HG03196 (cell line): ENCODE data around the gene PCDHGB6.
"Not testable (repeated sequence)": the region's sequence is repeated elsewhere in the genome, so short reads cannot be mapped to it uniquely, and the experiment has no call there.

ENCODE experiments used
- ATAC-seq: cut with Tn5 transposase; IDR thresholded peaks from one replicate; pipeline ENCODE4 v1.9.1; 2021; ENCODE audit not compliant: unreplicated experiment

PCDHGB6 gene

DNA sequence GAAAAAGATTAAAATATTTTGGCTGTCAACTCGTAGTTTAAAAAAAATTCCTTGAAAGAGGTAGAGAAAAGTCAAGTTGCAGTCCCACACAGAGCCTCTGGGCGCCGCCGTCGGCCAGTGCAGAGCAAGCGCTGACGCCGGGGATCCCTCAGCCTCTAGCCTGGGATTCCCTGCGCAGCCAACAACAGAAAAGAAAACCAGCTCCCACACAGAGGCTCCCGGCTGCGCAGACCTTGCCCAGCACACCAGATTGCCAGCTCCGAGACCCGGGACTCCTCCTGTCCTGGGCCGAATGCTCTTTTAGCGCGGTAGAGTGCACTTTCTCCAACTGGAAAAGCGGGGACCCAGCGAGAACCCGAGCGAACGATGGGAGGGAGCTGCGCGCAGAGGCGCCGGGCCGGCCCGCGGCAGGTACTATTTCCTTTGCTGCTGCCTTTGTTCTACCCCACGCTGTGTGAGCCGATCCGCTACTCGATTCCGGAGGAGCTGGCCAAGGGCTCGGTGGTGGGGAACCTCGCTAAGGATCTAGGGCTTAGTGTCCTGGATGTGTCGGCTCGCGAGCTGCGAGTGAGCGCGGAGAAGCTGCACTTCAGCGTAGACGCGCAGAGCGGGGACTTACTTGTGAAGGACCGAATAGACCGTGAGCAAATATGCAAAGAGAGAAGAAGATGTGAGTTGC is 9.8 kb downstream of the PCDHGB6 start, which contains the start of gene PCDHGB7:
PCDHGB7 (plus strand) TSS at position 184 of the 679 bp plus-strand sequence; CDS start at position 367, 183 bp downstream.
- peak; percentile 77 for ATAC-seq

- no peak for ATAC-seq
Observed at GRCh38 chr5:141419074-141419880, 11.5 kb downstream of the PCDHGB6 start.

DNA sequence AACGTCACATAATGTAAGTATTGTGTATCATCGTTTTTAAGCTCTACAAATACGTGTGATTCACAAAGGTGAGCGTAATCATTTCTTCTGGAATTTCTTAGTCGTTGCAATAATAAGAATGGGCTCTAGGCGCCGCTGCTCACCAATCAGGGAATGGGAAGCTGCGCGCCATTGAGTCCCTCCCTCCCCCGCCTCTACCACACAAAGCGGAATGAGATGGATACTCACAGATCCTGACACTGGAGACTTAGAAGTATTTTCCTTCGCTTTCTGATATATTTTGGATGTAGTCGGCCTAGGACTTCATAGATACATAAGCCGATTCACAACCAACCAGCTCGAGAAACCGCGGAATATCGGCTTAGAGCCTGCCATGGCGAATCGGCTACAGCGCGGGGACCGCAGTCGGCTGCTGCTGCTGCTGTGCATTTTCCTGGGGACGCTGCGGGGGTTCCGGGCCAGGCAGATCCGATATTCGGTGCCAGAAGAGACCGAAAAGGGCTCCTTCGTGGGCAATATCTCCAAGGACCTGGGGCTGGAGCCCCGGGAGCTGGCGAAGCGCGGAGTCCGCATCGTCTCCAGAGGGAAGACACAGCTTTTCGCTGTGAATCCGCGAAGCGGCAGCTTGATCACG is 13.2 kb downstream of the PCDHGB6 start, which contains the start of gene PCDHGA11:
PCDHGA11 (plus strand) TSS at position 197 of the 634 bp plus-strand sequence; CDS start at position 374, 177 bp downstream.
- ATAC-seq, result no peak

- ATAC-seq, result no peak
Observed at GRCh38 chr5:141421489-141421855, 13.7 kb downstream of the PCDHGB6 start.

DNA sequence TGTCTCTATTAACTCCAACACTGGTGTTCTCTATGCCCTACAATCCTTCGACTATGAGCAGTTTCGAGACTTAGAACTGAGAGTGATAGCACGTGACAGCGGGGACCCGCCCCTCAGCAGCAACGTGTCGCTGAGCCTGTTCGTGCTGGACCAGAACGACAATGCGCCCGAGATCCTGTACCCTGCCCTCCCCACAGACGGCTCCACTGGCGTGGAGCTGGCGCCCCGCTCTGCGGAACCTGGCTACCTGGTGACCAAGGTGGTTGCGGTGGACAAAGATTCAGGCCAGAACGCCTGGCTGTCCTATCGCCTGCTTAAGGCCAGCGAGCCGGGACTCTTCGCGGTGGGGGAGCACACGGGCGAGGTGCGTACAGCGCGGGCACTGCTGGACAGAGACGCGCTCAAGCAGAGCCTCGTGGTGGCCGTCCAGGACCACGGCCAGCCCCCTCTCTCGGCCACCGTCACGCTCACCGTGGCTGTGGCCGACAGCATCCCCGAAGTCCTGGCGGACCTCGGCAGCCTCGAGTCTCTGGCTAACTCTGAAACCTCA is 15.0 kb downstream of the PCDHGB6 start:
- no peak for ATAC-seq

GRCh38 chr5:141427783-141428426 is 20.1 kb downstream of the PCDHGB6 start:
- ATAC-seq, result no peak

DNA sequence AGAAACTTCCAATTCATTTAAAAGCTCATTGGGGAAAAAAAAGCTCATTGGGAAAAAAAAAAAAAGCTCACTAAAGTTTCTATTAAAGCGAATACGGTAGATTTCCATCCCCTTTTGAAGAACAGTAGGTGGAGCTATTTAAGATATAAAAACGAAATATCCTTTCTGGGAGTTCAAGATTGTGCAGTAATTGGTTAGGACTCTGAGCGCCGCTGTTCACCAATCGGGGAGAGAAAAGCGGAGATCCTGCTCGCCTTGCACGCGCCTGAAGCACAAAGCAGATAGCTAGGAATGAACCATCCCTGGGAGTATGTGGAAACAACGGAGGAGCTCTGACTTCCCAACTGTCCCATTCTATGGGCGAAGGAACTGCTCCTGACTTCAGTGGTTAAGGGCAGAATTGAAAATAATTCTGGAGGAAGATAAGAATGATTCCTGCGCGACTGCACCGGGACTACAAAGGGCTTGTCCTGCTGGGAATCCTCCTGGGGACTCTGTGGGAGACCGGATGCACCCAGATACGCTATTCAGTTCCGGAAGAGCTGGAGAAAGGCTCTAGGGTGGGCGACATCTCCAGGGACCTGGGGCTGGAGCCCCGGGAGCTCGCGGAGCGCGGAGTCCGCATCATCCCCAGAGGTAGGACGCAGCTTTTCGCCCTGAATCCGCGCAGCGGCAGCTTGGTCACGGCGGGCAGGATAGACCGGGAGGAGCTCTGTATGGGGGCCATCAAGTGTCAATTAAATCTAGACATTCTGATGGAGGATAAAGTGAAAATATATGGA is 22.7 kb downstream of the PCDHGB6 start, which contains the start of gene PCDHGA12:
PCDHGA12 (plus strand) TSS at position 176 of the 782 bp plus-strand sequence; CDS start at position 429, 253 bp downstream.
- no peak for ATAC-seq

DNA sequence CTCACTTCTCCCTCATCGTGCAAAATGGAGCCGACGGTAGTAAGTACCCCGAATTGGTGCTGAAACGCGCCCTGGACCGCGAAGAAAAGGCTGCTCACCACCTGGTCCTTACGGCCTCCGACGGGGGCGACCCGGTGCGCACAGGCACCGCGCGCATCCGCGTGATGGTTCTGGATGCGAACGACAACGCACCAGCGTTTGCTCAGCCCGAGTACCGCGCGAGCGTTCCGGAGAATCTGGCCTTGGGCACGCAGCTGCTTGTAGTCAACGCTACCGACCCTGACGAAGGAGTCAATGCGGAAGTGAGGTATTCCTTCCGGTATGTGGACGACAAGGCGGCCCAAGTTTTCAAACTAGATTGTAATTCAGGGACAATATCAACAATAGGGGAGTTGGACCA is 23.5 kb downstream of the PCDHGB6 start:
- no peak for ATAC-seq

GRCh38 chr5:141432308-141432707 is 24.5 kb downstream of the PCDHGB6 start:
- ATAC-seq, result not testable (repeated sequence)

DNA sequence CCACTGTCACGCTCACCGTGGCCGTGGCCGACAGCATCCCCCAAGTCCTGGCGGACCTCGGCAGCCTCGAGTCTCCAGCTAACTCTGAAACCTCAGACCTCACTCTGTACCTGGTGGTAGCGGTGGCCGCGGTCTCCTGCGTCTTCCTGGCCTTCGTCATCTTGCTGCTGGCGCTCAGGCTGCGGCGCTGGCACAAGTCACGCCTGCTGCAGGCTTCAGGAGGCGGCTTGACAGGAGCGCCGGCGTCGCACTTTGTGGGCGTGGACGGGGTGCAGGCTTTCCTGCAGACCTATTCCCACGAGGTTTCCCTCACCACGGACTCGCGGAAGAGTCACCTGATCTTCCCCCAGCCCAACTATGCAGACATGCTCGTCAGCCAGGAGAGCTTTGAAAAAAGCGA is 24.9 kb downstream of the PCDHGB6 start:
- not testable (repeated sequence) for ATAC-seq

DNA sequence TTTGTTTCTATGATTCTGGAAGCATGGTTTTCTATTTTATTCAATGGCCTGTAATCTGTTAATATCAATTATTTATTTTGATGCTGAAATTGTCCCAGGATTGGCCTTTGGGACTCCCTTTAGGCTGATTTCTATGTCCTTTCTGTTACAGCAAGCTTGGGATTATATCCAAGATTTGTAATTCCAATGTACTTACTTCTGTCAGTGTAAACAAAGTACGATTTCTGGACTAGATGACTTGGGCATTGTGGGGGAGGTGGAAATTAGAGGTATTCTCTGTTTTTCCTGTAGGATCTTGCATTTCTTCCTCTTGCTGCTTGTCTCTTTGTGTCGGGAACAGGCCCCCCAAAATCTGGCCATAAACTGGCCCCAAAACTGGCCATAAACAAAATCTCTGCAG is 26.2 kb downstream of the PCDHGB6 start:
- no peak for ATAC-seq

GRCh38 chr5:141437221-141437620 is 29.4 kb downstream of the PCDHGB6 start:
- ATAC-seq, result no peak

DNA sequence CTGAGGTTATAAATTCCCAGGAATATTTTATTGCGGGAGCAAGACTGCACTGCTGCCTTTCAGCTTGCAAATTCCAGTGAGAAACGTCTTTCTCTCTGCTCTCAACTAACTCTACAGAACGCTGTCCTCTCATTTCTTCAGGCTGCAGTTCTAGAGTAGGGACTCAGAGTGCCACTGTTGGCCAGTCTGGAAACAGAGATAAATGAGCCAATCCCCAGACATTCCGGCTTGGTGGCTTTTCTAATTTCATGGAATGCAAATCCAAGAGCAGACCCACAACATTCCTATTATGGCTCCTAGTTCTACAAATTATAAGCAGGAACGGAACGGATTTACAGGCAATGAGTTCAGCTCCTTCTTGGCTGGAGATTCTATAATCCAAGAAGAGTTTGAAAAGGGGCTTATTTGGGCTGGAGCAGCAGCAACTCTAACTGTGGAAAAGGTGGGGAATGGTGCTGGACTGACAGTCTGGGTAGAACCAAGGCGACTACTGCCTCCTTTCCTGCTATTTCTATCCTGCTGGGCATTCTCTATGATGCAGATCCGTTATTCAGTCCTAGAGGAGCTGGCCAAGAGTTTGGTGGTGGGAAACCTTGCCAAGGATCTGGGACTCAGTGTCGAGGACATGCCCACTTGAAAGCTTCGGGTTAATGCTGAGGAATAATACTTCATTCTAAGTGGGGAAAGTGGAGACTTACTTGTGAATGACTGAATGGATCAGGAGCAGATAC is 31.8 kb downstream of the PCDHGB6 start:
- ATAC-seq, result no peak

- no peak for ATAC-seq
Observed at GRCh38 chr5:141440341-141440740, 32.5 kb downstream of the PCDHGB6 start.

DNA sequence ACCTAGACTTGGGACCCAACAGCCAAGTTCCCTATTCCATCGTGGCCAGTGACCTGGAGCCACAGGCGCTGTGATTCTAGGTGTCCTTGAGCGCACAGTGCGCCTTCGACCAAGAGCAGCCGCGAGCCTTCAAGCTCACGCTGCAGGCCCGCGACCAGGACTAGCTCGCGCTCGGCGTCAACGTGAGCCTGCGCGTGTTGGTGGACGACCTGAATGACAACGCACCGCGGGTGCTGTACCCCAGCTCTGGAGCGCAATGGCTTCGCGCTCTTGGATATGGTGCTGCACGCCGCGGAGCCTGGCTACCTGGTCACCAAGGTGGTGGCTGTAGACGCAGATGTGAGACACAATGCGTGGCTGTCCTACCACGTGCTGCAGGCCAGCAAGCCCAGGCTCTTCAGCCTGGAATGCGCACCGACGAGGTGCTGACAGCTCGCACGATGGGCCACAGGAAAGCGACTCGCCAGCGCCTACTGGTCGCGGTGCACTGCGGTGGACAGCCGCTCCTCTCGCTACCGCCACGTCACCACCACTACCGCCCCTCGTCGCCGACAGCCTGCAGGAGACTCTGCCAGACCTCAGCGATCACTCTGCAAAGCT is 33.9 kb downstream of the PCDHGB6 start:
- ATAC-seq, result no peak
